Left lung (tissue), 10 donors: ENCODE measurements around the gene MDM2. TPM values are rescaled to one million over a fixed set of nuclear protein-coding genes. Genes with fewer than 3 reads are reported as not detected.

ENCODE experiments used
- ATAC-seq: fragments of 200-7000 bp; cut with Tn5 transposase; one replicate; pipeline ENCODE4 v1.9.1; 2020; ENCODE audit warnings: moderate library complexity
- DNase-seq, 4 donors: peaks; one replicate each; pipeline ENCODE4 v3.0.0-alpha.2; 2013 to 2020
- H3K27ac ChIP-seq, 2 donors: fragments of 200-600 bp; sonication (generic) in 1 of 2; one replicate each; pipeline versions ENCODE4 v1.5.0 to v1.8.0; 2020 to 2021
- H3K27me3 ChIP-seq, 2 donors: fragments of 200-600 bp; sonication (generic) in 1 of 2; one replicate each; pipeline versions ENCODE4 v1.5.0 to v1.8.0; 2020 to 2021
- H3K36me3 ChIP-seq, 2 donors: fragments of 200-600 bp; sonication (generic) in 1 of 2; one replicate each; pipeline versions ENCODE4 v1.5.0 to v1.8.0; 2020 to 2021
- H3K4me1 ChIP-seq, 2 donors: fragments of 200-600 bp; one replicate each; pipeline ENCODE4 v1.8.0; 2021
- H3K4me3 ChIP-seq, 2 donors: fragments of 200-600 bp; sonication (generic) in 1 of 2; one replicate each; pipeline versions ENCODE4 v1.5.0 to v1.8.0; 2020 to 2021; ENCODE audit warnings: mild to moderate bottlenecking in 1 of 2
- H3K9me3 ChIP-seq, 2 donors: fragments of 200-600 bp; sonication (generic) in 1 of 2; one replicate each; pipeline versions ENCODE4 v1.5.0 to v1.8.0; 2020 to 2021
- CTCF ChIP-seq, 2 donors: fragments of 200-600 bp; sonication (generic) in 1 of 2; IDR thresholded peaks; one replicate each; pipeline versions ENCODE4 v1.5.0 to v1.8.0; 2021; ENCODE audit warnings: antibody characterized with exemption in 2 of 2
- intact Hi-C, 2 donors: fragments of 100-400 bp; cut with DNase I; formaldehyde crosslinking; loops; one replicate each; pipeline versions ENCODE4 v1.11.2 to v1.14.2; 2022
- polyA plus RNA-seq, 6 donors: library from polyadenylated mRNA; unstranded; fragments of 120-200 nt; gene quantifications; one replicate each; pipeline ENCODE4 v1.2.1, GENCODE V29; 2013; ENCODE audit not compliant: insufficient read length in 6 of 6
- total RNA-seq, 2 donors: library from RNA; stranded (reverse); fragmentation: NEBNext Ultra II Directional; extraction: Animal tissue kit (Norgen Biotek cat#: 25700); gene quantifications; one replicate each; pipeline ENCODE4 v1.2.1, GENCODE V29; 2021
- donor health status: DM: no; HTN: yes; CAD: no.
- donor health status: DM: no; HTN: no; CAD: no.

Gene MDM2
- total and polyA plus RNA-seq, 8 donors = 89.3 to 174 (median 120) TPM

- H3K36me3 ChIP-seq = peaks cover 0 to 66% of the 10 kb centered on the region in 2 donors
- no peak overlapping the region for H3K27ac ChIP-seq
- intact Hi-C loops = no loop called here
- DNase-seq = no peak
- H3K4me1 ChIP-seq = no peaks in the 10 kb centered on the region
- TF ChIP-seq CTCF (IDR thresholded peaks at IDR 0.05) = no peak
- no peak for ATAC-seq
- H3K27me3 ChIP-seq = no peaks in the 10 kb centered on the region
- no peaks in the 10 kb centered on the region for H3K9me3 ChIP-seq
- no peak overlapping the region for H3K4me3 ChIP-seq
These were observed 45.9 kb upstream of the MDM2 start for GRCh38 chr12:68761901-68762630.

GRCh38 chr12:68762691-68763090 is 45.3 kb upstream of the MDM2 start:
- no peaks in the 10 kb centered on the region for H3K27me3 ChIP-seq
- ATAC-seq (no peak), DNase-seq (no peak)
- TF ChIP-seq CTCF (IDR thresholded peaks at IDR 0.05) = no peak
- H3K36me3 ChIP-seq = peaks cover 0 to 66% of the 10 kb centered on the region in 2 donors
- H3K27ac ChIP-seq = no peak overlapping the region
- intact Hi-C loops = no loop called here
- no peaks in the 10 kb centered on the region for H3K9me3 ChIP-seq
- no peaks in the 10 kb centered on the region for H3K4me1 ChIP-seq
- H3K4me3 ChIP-seq = no peak overlapping the region

GRCh38 chr12:68765696-68766095 is 42.3 kb upstream of the MDM2 start:
- ATAC-seq (no peak), DNase-seq (no peak)
- H3K36me3 ChIP-seq = peaks cover 0 to 52% of the 10 kb centered on the region in 2 donors
- no peak overlapping the region for H3K27ac ChIP-seq
- intact Hi-C loops = no loop called here
- no peaks in the 10 kb centered on the region for H3K27me3 ChIP-seq
- H3K4me3 ChIP-seq = no peak overlapping the region
- H3K9me3 ChIP-seq = no peaks in the 10 kb centered on the region
- TF ChIP-seq CTCF (IDR thresholded peaks at IDR 0.05) = no peak
- no peaks in the 10 kb centered on the region for H3K4me1 ChIP-seq

GRCh38 chr12:68766646-68767045 is 41.3 kb upstream of the MDM2 start:
- H3K27me3 ChIP-seq = no peaks in the 10 kb centered on the region
- H3K9me3 ChIP-seq = no peaks in the 10 kb centered on the region
- intact Hi-C loops = no loop called here
- no peak overlapping the region for H3K27ac ChIP-seq
- no peaks in the 10 kb centered on the region for H3K4me1 ChIP-seq
- H3K36me3 ChIP-seq = peaks cover 0 to 45% of the 10 kb centered on the region in 2 donors
- no peak for TF ChIP-seq CTCF (IDR thresholded peaks at IDR 0.05)
- no peak overlapping the region for H3K4me3 ChIP-seq
- no peak for ATAC-seq
- no peak for DNase-seq

- Histone ChIP-seq H3K27ac (no peak overlapping the region), H3K36me3 (peaks cover 0 to 39% of the 10 kb centered on the region in 2 donors), H3K27me3 (no peaks in the 10 kb centered on the region), H3K9me3 (no peaks in the 10 kb centered on the region), H3K4me1 (no peaks in the 10 kb centered on the region), H3K4me3 (no peak overlapping the region)
- TF ChIP-seq CTCF (IDR thresholded peaks at IDR 0.05) = no peak
- ATAC-seq (no peak), DNase-seq (no peak)
- intact Hi-C loops = no loop called here
These were observed 40.8 kb upstream of the MDM2 start for GRCh38 chr12:68767191-68767590.
